Measurements from ENCODE around the gene CLDND1.

DNA sequence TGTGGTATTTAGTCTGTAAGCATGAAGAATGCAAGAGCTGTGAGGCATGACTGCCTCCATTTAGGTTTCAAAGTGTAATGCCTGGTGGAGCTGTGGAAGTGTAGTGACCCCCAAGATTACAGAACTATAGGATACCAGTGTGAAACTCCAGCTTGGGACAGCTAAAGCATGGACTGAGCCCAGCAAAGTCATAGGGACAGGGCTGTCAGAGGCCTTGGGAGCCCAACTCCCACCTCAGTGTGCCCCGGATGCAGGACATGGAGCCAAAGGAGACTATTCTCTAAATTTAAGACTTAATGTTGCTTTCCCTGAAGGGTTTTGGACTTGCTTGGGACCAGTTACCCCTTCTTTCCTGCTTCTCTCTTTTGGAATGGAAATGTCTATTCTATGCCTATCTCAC, 19.9 kb upstream of the CLDND1 start:
- TF ChIP-seq CTCF (IDR thresholded peaks at IDR 0.05 in 2 of 3, conservative IDR thresholded peaks at IDR 0.05 in 1 of 3; ENCODE audit: borderline replicate concordance in 1 of 3, insufficient read depth in 1 of 3, low read depth in 2 of 3, low read length in 2 of 3) (no peak), POLR2A (IDR thresholded peaks at IDR 0.05; ENCODE audit: borderline replicate concordance, extremely low read depth, insufficient read depth, insufficient read length) (no peak), EZH2 (IDR thresholded peaks at IDR 0.05) (no peak), EZH2phosphoT487 (IDR thresholded peaks at IDR 0.05; ENCODE audit: borderline replicate concordance) (no peak), JUND (IDR thresholded peaks at IDR 0.05) (no peak), REST (IDR thresholded peaks at IDR 0.05; ENCODE audit: low read depth) (no peak)
